KMS-11 (cell line): Measurements from ENCODE around the gene AJAP1.

Source experiments
- H2AFZ ChIP-seq: fragments of 200-600 bp; sonication (generic); 2 replicates; pipeline ENCODE4 v1.6.1; 2016; ENCODE audit warnings: antibody characterized with exemption, mixed run types, low read depth
- H3K27ac ChIP-seq: fragments of 200-600 bp; sonication (generic); 2 replicates; pipeline ENCODE4 v1.6.1; 2016; ENCODE audit warnings: mild to moderate bottlenecking, mixed run types
- H3K27me3 ChIP-seq: fragments of 200-600 bp; sonication (generic); 2 replicates; pipeline ENCODE4 v1.6.1; 2017; ENCODE audit warnings: mild to moderate bottlenecking, low read depth, mixed run types, moderate library complexity; ENCODE audit not compliant: insufficient read depth
- H3K36me3 ChIP-seq: fragments of 200-600 bp; sonication (generic); 2 replicates; pipeline ENCODE4 v1.6.1; 2017; ENCODE audit warnings: mild to moderate bottlenecking, mixed run types; ENCODE audit not compliant: insufficient read depth
- H3K4me1 ChIP-seq: fragments of 200-600 bp; sonication (generic); 2 replicates; pipeline ENCODE4 v1.6.1; 2016; ENCODE audit warnings: mild to moderate bottlenecking, low read depth, mixed run types; ENCODE audit not compliant: poor library complexity, severe bottlenecking
- H3K4me2 ChIP-seq: fragments of 200-600 bp; sonication (generic); 2 replicates; pipeline ENCODE4 v1.7.0; 2016; ENCODE audit warnings: mild to moderate bottlenecking, mixed run types
- H3K4me3 ChIP-seq: fragments of 200-600 bp; sonication (generic); IDR thresholded peaks from 2 replicates; pipeline ENCODE4 v1.6.1; 2017; ENCODE audit warnings: low read depth, low read length, mixed read lengths; ENCODE audit not compliant: insufficient read depth
- H3K79me2 ChIP-seq: fragments of 200-600 bp; sonication (generic); 2 replicates; pipeline ENCODE4 v1.6.1; 2016; ENCODE audit warnings: low read depth, mixed run types; ENCODE audit not compliant: insufficient read depth
- H3K9ac ChIP-seq: fragments of 200-600 bp; sonication (generic); 2 replicates; pipeline ENCODE4 v1.6.1; 2016; ENCODE audit warnings: mild to moderate bottlenecking, mixed run types
- H4K20me1 ChIP-seq: fragments of 200-600 bp; sonication (generic); 2 replicates; pipeline ENCODE4 v1.6.1; 2016; ENCODE audit warnings: mild to moderate bottlenecking, mixed run types; ENCODE audit not compliant: insufficient read depth
- TF ChIP-seq, protein P1 (sequence below): fragments of 200-600 bp; sonication (generic); conservative IDR thresholded peaks from 2 replicates; pipeline ENCODE4 v1.6.1; 2017; ENCODE audit warnings: low read depth, mild to moderate bottlenecking, antibody characterized with exemption, low read length, moderate library complexity, mixed read lengths

AJAP1 gene, protein sequence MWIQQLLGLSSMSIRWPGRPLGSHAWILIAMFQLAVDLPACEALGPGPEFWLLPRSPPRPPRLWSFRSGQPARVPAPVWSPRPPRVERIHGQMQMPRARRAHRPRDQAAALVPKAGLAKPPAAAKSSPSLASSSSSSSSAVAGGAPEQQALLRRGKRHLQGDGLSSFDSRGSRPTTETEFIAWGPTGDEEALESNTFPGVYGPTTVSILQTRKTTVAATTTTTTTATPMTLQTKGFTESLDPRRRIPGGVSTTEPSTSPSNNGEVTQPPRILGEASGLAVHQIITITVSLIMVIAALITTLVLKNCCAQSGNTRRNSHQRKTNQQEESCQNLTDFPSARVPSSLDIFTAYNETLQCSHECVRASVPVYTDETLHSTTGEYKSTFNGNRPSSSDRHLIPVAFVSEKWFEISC

DNA sequence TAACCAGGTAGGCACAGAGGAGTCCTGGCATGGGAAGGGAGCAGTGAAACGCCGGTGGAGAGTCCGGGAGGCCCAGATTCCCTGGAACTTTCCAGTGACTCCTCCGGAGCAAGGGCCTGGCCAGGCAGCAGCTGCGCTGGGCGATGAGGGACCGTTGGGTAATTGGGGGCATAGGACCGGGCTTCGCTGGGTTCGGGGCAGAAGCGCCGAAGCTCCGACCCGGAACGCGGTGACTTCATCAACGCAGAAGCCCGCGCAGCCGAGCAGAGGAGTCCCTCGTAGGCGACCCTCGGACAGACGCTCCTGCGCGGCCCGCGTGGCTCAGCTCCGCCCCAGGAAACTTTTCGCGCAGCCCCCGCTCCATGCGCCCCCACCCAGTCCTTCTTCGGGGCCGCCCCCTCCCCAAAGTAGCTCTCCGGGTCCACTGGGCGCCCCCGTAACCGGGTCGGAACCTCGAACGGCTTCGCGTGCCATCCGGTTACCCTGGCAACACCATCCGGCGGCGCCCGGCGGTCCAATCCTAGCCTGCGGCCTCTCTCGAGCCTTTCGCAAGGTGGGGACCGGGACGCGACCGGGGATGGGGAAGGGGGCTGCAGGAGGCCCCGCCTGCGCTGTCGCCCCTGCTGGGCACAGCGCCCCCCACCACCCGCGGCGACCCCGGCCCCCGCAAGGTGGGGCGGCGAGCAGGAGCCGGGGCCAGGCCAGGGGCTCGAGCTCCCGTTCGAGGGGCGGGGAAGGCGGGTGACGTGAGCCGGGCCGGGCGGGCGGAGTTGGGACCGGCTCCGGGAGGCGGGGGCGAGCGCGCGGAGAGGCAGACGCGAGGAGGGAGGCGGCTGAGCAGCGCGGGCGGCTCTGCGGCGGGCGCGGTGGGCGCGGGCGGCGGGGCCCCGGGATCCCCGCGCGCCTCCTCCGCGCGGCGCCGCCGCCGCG lies at the start of gene AJAP1:
AJAP1 (plus strand) TSS at position 814 of the 930 bp plus-strand sequence. CDS start 817 bp downstream, outside the sequence.
- Histone ChIP-seq H2AFZ (no peak within 1 kb of the TSS), H4K20me1 (no peaks in the 10 kb centered on the region), H3K4me2 (no peak within 1 kb of the TSS), H3K79me2 (no peaks in the 10 kb centered on the region), H3K36me3 (no peaks in the 10 kb centered on the region), H3K27me3 (no peaks in the 10 kb centered on the region), H3K4me1 (no peaks in the 10 kb centered on the region), H3K4me3 (no peak within 1 kb of the TSS), H3K9ac (no peak within 1 kb of the TSS), H3K27ac (no peak within 1 kb of the TSS)
- TF ChIP-seq, protein P1, sequence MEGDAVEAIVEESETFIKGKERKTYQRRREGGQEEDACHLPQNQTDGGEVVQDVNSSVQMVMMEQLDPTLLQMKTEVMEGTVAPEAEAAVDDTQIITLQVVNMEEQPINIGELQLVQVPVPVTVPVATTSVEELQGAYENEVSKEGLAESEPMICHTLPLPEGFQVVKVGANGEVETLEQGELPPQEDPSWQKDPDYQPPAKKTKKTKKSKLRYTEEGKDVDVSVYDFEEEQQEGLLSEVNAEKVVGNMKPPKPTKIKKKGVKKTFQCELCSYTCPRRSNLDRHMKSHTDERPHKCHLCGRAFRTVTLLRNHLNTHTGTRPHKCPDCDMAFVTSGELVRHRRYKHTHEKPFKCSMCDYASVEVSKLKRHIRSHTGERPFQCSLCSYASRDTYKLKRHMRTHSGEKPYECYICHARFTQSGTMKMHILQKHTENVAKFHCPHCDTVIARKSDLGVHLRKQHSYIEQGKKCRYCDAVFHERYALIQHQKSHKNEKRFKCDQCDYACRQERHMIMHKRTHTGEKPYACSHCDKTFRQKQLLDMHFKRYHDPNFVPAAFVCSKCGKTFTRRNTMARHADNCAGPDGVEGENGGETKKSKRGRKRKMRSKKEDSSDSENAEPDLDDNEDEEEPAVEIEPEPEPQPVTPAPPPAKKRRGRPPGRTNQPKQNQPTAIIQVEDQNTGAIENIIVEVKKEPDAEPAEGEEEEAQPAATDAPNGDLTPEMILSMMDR, result no peak

DNA sequence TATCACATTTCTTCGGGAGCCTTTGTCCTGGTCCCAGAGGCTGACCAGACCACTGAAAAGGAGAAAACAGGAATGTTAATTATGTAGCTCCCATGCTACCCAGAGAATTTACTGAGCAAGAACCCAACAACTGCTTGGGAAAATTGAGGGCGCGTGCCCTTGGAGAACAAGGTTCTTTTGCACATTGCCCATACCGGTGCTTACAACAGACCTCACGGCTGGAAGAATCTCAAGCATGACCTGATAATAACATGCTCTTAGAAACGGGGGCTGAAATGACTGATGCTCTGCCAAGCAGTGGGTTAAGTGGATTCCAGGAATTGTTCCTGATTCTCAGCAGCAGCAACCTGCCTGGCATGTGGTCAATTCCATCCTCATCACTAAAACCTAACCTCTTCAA lies 49.3 kb upstream of the AJAP1 start:
- TF ChIP-seq, protein P1, result no peak
- Histone ChIP-seq H3K4me3 (no peak overlapping the region), H4K20me1 (no peaks in the 10 kb centered on the region), H2AFZ (no peak overlapping the region), H3K79me2 (no peaks in the 10 kb centered on the region), H3K4me1 (no peaks in the 10 kb centered on the region), H3K4me2 (no peak overlapping the region), H3K27me3 (no peaks in the 10 kb centered on the region; the same call in 1 of the 2 replicates), H3K27ac (no peak overlapping the region), H3K36me3 (no peaks in the 10 kb centered on the region), H3K9ac (no peak overlapping the region)

DNA sequence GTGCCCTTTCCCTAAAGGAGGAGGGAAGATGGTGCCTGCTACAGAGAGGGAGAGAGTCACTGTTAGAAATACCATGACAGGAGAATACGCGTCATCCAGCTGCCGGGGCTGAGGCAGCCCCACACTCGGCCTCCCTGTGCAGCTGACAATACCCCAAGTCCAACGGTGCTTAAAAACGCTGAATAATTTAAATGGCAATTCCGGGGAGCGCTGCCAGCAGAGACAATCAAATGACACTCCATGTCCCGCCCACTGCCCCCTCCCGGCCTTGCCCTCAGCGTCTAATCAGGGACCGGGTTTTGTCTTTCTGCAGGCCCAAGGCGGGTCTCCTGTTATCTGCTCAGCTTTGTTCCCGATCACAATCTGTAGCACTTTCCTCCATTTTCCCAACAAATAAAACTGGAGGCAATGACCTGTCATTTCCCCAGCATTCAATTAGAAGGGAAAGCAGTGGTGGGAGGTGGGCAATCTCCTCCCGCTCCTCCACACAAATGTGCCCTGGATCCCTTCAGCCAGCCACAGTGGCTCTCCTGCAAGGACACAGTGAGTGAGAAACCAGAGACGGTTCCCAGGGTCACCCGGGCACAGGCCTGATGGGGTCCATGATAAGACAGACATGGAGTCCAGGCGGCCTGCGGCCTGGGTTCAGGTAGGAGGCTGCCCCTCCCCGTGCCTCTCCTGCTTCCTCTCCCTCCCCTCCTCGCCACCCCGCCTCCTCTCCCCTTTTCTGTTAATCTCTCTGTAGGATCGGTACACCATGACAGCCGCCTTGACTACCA lies 42.7 kb upstream of the AJAP1 start:
- Histone ChIP-seq H4K20me1 (no peaks in the 10 kb centered on the region), H3K79me2 (no peaks in the 10 kb centered on the region), H3K4me3 (no peak overlapping the region), H3K4me2 (no peak overlapping the region), H3K4me1 (no peaks in the 10 kb centered on the region), H3K27me3 (0 out of 2 replicates have a peak, but pooled peaks cover 2% of the 10 kb centered on the region), H2AFZ (no peak overlapping the region), H3K9ac (no peak overlapping the region), H3K27ac (no peak overlapping the region), H3K36me3 (no peaks in the 10 kb centered on the region)
- TF ChIP-seq, protein P1, result no peak

DNA sequence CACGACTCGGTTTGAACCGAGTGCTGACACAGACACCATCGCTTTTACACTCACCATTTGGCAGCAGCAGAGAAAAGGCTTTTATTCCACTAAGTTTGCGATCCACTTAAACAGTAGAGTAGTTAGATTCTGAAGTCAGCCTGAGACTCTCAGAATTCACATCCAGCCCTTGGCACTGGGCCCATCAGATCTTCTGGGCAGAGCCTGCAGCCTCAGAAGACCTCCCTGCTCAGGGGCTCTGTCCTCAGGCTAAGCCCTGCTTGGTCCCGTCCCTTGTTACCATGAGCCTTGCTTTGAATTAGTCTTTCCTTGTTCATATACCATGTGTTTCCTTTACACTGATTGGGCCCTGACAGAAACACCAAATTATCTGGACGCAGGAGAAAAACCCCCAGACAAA lies 41.4 kb upstream of the AJAP1 start:
- H3K4me3 ChIP-seq, result no peak overlapping the region
- 0 out of 2 replicates have a peak, but pooled peaks cover 2% of the 10 kb centered on the region for H3K27me3 ChIP-seq
- no peaks in the 10 kb centered on the region for H3K4me1 ChIP-seq
- H4K20me1 ChIP-seq, result no peaks in the 10 kb centered on the region
- no peak overlapping the region for H3K27ac ChIP-seq
- H3K36me3 ChIP-seq, result no peaks in the 10 kb centered on the region
- H3K79me2 ChIP-seq, result no peaks in the 10 kb centered on the region
- TF ChIP-seq, protein P1, result no peak
- H3K9ac ChIP-seq, result no peak overlapping the region
- no peak overlapping the region for H3K4me2 ChIP-seq
- no peak overlapping the region for H2AFZ ChIP-seq
